ENCODE data around the gene WDFY4. TPM values are rescaled to one million over a fixed set of nuclear protein-coding genes. Genes with fewer than 3 reads are reported as not detected.

Gene WDFY4
- total RNA-seq, 1 experiment from 2014 or later = 0.22 TPM

GRCh38 chr10:49007129-49007528 lies 322.5 kb downstream of the WDFY4 start:
- Histone ChIP-seq H3K4me1 (ENCODE audit: control insufficient read depth in 1 of 2, insufficient read depth in 2 of 2, low read length in 2 of 2) (no peaks in the 10 kb centered on the region), H4K20me1 (ENCODE audit: insufficient read depth) (no peaks in the 10 kb centered on the region), H2AFZ (ENCODE audit: low read depth, low read length, poor library complexity, severe bottlenecking) (no peak overlapping the region), H3K27ac (ENCODE audit: low read depth, low read length) (no peak overlapping the region), H3K36me3 (ENCODE audit: control insufficient read depth in 1 of 2, insufficient read depth in 2 of 2, low read length in 2 of 2) (no peaks in the 10 kb centered on the region), H3K9me3 (ENCODE audit: control insufficient read depth in 1 of 2, insufficient read depth in 1 of 2, low read depth in 1 of 2, low read length in 2 of 2) (no peaks in the 10 kb centered on the region), H3K79me2 (ENCODE audit: insufficient read depth, low read length) (no peaks in the 10 kb centered on the region), H3K4me3 (replicated peaks in 1 of 2; ENCODE audit: low read depth in 1 of 2, low read length in 2 of 2) (no peak overlapping the region), H3K4me2 (ENCODE audit: low read length) (no peak overlapping the region), H3K27me3 (ENCODE audit: insufficient read depth, low read length) (no peaks in the 10 kb centered on the region), H3K9ac (ENCODE audit: low read length) (no peak overlapping the region), H3K9me2 (ENCODE audit: insufficient read depth) (no peaks in the 10 kb centered on the region)
- ChIA-PET CTCF (no interaction called here), POLR2A (no interaction called here), RAD21 (ENCODE audit: low non-redundant PET in 1 of 2, low total read pairs in 2 of 2, uncharacterized antibody in 2 of 2, unreplicated experiment in 2 of 2) (no interaction called here)
- intact Hi-C loops (cut with micrococcal nuclease) = no loop called here
- no peak for TF ChIP-seq ZNF274 (IDR thresholded peaks at IDR 0.05; ENCODE audit: low read depth, low read length)
- TF ChIP-seq SIN3A (IDR thresholded peaks at IDR 0.05; ENCODE audit: low read depth) = no peak
- no peak for TF ChIP-seq SP1 (IDR thresholded peaks at IDR 0.05; ENCODE audit: low read depth)
- TF ChIP-seq CBX3 (IDR thresholded peaks at IDR 0.05; ENCODE audit: low read depth) = no peak
- no peak for TF ChIP-seq EZH2 (IDR thresholded peaks at IDR 0.05)
- TF ChIP-seq ELF1 (IDR thresholded peaks at IDR 0.05; ENCODE audit: borderline replicate concordance, low read depth) = no peak
- no peak for TF ChIP-seq EZH2phosphoT487 (IDR thresholded peaks at IDR 0.05; ENCODE audit: borderline replicate concordance)
- no peak for TF ChIP-seq SRF (IDR thresholded peaks at IDR 0.05; ENCODE audit: low read depth)
- TF ChIP-seq FOSL1 (IDR thresholded peaks at IDR 0.05; ENCODE audit: low read depth) = no peak
- no peak for TF ChIP-seq POLR2AphosphoS5 (IDR thresholded peaks at IDR 0.05; ENCODE audit: low read depth, low read length)
- no peak for TF ChIP-seq ZFX (IDR thresholded peaks at IDR 0.05)
- ATAC-seq (no peak), DNase-seq (ENCODE audit: low read depth, low spot score) (no peak)
- no TSS peak for BruUV-seq (replicated peaks)

DNA sequence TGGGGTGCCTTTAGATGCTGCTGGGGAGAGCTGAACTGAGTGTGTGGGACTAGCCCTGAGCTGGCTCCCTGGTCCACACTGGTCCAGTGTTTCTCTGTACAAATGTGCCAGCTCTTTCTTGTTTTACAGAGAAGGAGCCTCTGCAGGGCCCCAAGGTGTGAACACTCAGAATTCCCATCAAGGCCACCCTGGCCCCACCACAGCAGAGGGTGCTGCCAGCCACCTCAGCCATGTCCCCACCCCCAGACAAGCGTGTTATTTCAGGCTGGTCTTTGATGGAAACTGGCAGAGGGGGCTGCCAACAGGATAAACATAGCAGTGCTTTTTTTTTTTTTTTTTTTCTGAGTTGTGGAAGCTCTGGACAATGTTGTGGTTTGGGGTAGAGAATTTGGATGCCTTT lies 323.4 kb downstream of the WDFY4 start:
- Histone ChIP-seq H3K79me2 (ENCODE audit: insufficient read depth, low read length) (no peaks in the 10 kb centered on the region), H3K9ac (ENCODE audit: low read length) (no peak overlapping the region), H3K36me3 (ENCODE audit: control insufficient read depth in 1 of 2, insufficient read depth in 2 of 2, low read length in 2 of 2) (no peaks in the 10 kb centered on the region), H3K27me3 (ENCODE audit: insufficient read depth, low read length) (peaks cover 2% of the 10 kb centered on the region; the same call in 1 of the 2 replicates), H3K4me3 (replicated peaks in 1 of 2; ENCODE audit: low read depth in 1 of 2, low read length in 2 of 2) (no peak overlapping the region), H4K20me1 (ENCODE audit: insufficient read depth) (no peaks in the 10 kb centered on the region), H2AFZ (ENCODE audit: low read depth, low read length, poor library complexity, severe bottlenecking) (no peak overlapping the region), H3K4me1 (ENCODE audit: control insufficient read depth in 1 of 2, insufficient read depth in 2 of 2, low read length in 2 of 2) (no peaks in the 10 kb centered on the region), H3K4me2 (ENCODE audit: low read length) (no peak overlapping the region), H3K9me3 (ENCODE audit: control insufficient read depth in 1 of 2, insufficient read depth in 1 of 2, low read depth in 1 of 2, low read length in 2 of 2) (no peaks in the 10 kb centered on the region), H3K9me2 (ENCODE audit: insufficient read depth) (no peaks in the 10 kb centered on the region), H3K27ac (ENCODE audit: low read depth, low read length) (no peak overlapping the region)
- intact Hi-C loops (cut with micrococcal nuclease) = no loop called here
- POLR2A ChIA-PET = no interaction called here
- CTCF ChIA-PET = no interaction called here
- RAD21 ChIA-PET (ENCODE audit: low non-redundant PET in 1 of 2, low total read pairs in 2 of 2, uncharacterized antibody in 2 of 2, unreplicated experiment in 2 of 2) = no interaction called here
- DNase-seq (ENCODE audit: low read depth, low spot score) (no peak), ATAC-seq (no peak)
- no TSS peak for BruUV-seq (replicated peaks)
- TF ChIP-seq SP1 (IDR thresholded peaks at IDR 0.05; ENCODE audit: low read depth) (no peak), SRF (IDR thresholded peaks at IDR 0.05; ENCODE audit: low read depth) (no peak), EZH2 (IDR thresholded peaks at IDR 0.05) (no peak), TCF7L2 (IDR thresholded peaks at IDR 0.05; ENCODE audit: borderline replicate concordance, extremely low read depth, insufficient read depth, insufficient read length) (no peak), ELF1 (IDR thresholded peaks at IDR 0.05; ENCODE audit: borderline replicate concordance, low read depth) (no peak), MAX (IDR thresholded peaks at IDR 0.05) (no peak), YY1 (IDR thresholded peaks at IDR 0.05; ENCODE audit: extremely low read depth, insufficient replicate concordance, low read depth, low read length) (no peak), ZBTB33 (IDR thresholded peaks at IDR 0.05; ENCODE audit: extremely low read depth, insufficient replicate concordance, low read length) (no peak)
